BE2C (cell line): ENCODE data around the gene MBTPS1.

Source experiments
- DNase-seq: peaks from one replicate; pipeline ENCODE4 v3.0.0-alpha.2; 2020
- H3K27me3 ChIP-seq: fragments of 250-450 bp; sonication (Bioruptor Pico); 2 replicates; pipeline ENCODE4 v1.5.1; 2020; ENCODE audit warnings: mild to moderate bottlenecking
- H3K36me3 ChIP-seq: fragments of 250-450 bp; sonication (Bioruptor Pico); 2 replicates; pipeline ENCODE4 v1.5.1; 2020; ENCODE audit warnings: mild to moderate bottlenecking
- H3K4me1 ChIP-seq: fragments of 250-450 bp; sonication (Bioruptor Pico); 2 replicates; pipeline ENCODE4 v1.5.1; 2020
- H3K4me3 ChIP-seq: 2 replicates; pipeline ENCODE4 v1.5.1; 2011; ENCODE audit warnings: low read depth, low read length
- H3K9me3 ChIP-seq: fragments of 250-450 bp; sonication (Bioruptor Pico); 2 replicates; pipeline ENCODE4 v1.5.1; 2020
- TF ChIP-seq, protein P1 (sequence below): IDR thresholded peaks from 2 replicates; pipeline ENCODE4 v1.5.1; 2012; ENCODE audit warnings: mild to moderate bottlenecking, low read depth, low read length

Gene MBTPS1

DNA sequence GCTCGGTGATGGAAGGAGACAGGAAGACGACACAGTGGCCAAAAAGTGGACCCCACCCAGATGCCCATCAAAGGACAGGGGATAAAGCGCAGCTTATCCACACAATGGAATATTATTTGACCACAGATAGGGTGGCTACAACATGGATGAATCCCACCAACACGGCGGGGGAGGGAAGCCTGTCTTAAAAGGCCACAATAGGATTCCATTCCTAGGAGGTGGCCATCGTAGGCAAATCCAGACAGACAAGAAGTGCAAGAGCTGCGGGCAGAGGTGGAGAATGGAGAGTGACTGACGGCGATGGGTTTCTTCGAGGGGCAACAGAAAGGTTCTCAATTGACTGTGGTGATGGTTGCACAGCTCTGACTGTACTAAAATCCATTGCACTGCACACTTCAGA is 90.1 kb downstream of the MBTPS1 start:
- peaks cover 7% of the 10 kb centered on the region for H3K27me3 ChIP-seq
- H3K9me3 ChIP-seq = no peaks in the 10 kb centered on the region
- DNase-seq = no peak
- TF ChIP-seq, protein P1, sequence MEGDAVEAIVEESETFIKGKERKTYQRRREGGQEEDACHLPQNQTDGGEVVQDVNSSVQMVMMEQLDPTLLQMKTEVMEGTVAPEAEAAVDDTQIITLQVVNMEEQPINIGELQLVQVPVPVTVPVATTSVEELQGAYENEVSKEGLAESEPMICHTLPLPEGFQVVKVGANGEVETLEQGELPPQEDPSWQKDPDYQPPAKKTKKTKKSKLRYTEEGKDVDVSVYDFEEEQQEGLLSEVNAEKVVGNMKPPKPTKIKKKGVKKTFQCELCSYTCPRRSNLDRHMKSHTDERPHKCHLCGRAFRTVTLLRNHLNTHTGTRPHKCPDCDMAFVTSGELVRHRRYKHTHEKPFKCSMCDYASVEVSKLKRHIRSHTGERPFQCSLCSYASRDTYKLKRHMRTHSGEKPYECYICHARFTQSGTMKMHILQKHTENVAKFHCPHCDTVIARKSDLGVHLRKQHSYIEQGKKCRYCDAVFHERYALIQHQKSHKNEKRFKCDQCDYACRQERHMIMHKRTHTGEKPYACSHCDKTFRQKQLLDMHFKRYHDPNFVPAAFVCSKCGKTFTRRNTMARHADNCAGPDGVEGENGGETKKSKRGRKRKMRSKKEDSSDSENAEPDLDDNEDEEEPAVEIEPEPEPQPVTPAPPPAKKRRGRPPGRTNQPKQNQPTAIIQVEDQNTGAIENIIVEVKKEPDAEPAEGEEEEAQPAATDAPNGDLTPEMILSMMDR = no peak
- no peaks in the 10 kb centered on the region for H3K4me1 ChIP-seq
- no peaks in the 10 kb centered on the region for H3K36me3 ChIP-seq
- H3K4me3 ChIP-seq = no peak overlapping the region

DNA sequence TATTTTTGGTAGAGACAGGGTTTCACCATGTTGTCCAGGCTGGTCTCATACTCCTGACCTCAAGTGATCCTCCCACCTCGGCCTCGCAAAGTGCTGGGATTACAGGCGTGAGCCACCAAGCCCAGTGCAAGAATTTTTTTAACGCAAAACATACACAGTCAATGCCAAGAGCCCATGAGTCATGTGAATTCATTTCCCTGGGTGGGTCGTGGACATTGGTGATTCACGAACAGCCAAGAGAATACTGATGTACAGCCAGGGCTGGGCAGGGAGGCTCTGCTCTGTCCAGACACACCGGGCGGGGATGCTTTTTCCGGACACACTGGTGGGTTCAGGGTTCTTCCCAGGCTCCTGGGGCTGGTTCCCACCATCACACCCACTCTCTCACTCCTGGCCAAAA is 91.9 kb downstream of the MBTPS1 start:
- H3K4me3 ChIP-seq = no peak overlapping the region
- TF ChIP-seq, protein P1 = no peak
- no peaks in the 10 kb centered on the region; the same call in 1 of the 2 replicates for H3K9me3 ChIP-seq
- H3K36me3 ChIP-seq = no peaks in the 10 kb centered on the region
- H3K4me1 ChIP-seq = no peaks in the 10 kb centered on the region
- peaks cover 7% of the 10 kb centered on the region for H3K27me3 ChIP-seq
- no peak for DNase-seq

DNA sequence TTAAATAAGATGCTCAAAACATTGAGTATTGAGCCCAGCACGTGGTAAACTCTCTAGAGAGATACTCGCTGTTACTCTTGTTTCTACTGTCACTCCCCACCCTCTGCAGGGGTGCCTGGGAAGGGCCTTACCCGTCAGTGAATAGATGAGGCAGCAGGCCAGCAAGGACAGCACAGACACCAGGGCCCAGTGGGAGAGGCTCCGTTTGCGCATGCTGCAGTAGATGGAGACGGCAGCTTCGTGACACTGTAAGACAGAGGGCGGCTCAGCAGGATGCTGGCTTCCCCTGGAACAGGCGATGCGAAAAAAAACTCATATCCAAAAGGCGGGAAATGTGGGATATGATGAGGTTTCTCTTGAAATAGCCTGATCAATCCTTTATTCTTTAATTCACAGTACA is 94.1 kb downstream of the MBTPS1 start:
- DNase-seq = no peak
- no peaks in the 10 kb centered on the region for H3K36me3 ChIP-seq
- no peaks in the 10 kb centered on the region; the same call in none of the 2 replicates for H3K9me3 ChIP-seq
- H3K4me3 ChIP-seq = no peak overlapping the region
- TF ChIP-seq, protein P1 = no peak
- H3K4me1 ChIP-seq = no peaks in the 10 kb centered on the region
- H3K27me3 ChIP-seq = peaks cover 7% of the 10 kb centered on the region

DNA sequence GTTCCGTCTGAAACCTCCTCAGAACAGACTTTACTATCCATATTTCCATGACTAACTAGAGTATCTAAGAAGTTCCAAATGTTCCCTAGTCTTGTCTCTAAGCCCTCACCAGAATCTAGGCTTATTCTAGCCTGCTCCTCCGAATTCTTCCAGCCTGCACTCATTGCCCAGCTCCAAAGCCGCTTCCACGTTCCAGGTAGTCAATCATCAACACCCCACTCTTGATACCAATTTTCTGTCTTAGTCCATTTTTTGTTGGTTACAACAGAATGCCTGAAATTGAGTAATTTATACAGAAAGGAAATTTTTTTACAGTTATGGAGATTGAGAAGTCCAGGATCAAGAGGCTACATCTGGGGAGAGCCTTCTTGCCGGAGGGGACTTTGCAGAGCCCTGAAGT is 95.3 kb downstream of the MBTPS1 start:
- H3K4me1 ChIP-seq = no peaks in the 10 kb centered on the region
- no peak for DNase-seq
- TF ChIP-seq, protein P1 = no peak
- H3K9me3 ChIP-seq = no peaks in the 10 kb centered on the region; the same call in none of the 2 replicates
- no peaks in the 10 kb centered on the region for H3K36me3 ChIP-seq
- H3K27me3 ChIP-seq = peaks cover 7% of the 10 kb centered on the region
- no peak overlapping the region for H3K4me3 ChIP-seq

DNA sequence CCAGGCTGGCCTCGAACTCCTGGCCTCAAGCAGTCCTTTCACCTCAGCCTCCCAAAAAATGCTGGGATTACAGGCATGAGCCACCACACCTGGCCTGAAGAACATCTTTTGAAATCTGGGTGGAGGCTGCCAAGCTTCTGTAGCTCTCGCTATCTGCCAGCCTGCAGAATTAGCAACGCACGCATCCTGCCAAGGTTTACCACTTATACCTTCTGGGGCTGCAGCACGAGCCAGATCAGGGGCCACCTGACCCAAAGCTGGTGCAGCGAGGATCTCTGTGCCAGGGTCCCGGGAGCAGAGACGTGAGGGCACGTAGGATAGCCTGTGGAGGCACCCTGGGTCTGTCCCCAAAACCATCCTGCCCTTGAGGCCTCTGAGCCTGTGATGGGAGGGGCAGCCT is 96.4 kb downstream of the MBTPS1 start:
- Histone ChIP-seq H3K36me3 (no peaks in the 10 kb centered on the region), H3K27me3 (peaks cover 7% of the 10 kb centered on the region), H3K4me3 (no peak overlapping the region), H3K4me1 (no peaks in the 10 kb centered on the region), H3K9me3 (no peaks in the 10 kb centered on the region; the same call in none of the 2 replicates)
- no peak for DNase-seq
- TF ChIP-seq, protein P1 = no peak

DNA sequence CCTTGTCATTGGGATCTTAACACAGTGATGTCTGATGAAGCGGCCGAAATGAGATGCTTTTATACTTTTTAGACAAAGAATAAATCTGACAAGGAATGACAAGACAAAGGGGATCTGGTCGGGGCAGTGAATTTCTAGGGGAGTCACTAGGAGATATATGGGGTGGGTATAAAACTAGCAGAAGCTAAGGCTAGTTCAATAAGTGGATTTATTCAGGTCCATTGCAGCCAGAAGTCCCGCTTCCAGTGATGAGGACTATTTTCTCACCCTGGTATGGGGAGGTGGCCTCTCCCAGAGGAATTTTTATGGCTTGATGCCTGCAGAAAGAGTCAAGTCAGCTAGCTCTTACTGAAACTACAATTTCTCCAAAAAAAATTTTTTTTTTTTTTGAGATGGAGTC is 98.0 kb downstream of the MBTPS1 start:
- H3K9me3 ChIP-seq = no peaks in the 10 kb centered on the region; the same call in none of the 2 replicates
- no peak for DNase-seq
- TF ChIP-seq, protein P1 = no peak
- H3K4me1 ChIP-seq = no peaks in the 10 kb centered on the region
- H3K27me3 ChIP-seq = peaks cover 4% of the 10 kb centered on the region
- no peak overlapping the region for H3K4me3 ChIP-seq
- H3K36me3 ChIP-seq = no peaks in the 10 kb centered on the region
